ENCODE results near the gene LPCAT1. TPM values are rescaled to one million over a fixed set of nuclear protein-coding genes. Genes with fewer than 3 reads are reported as not detected.
"Not testable (repeated sequence)": the region's sequence is repeated elsewhere in the genome, so short reads cannot be mapped to it uniquely, and the experiment has no call there.

Gene LPCAT1
- 27.1 TPM for total RNA-seq

- Histone ChIP-seq H3K4me3 (ENCODE audit: low read length) (peak within 1 kb of the TSS; percentile 58), H3K4me1 (ENCODE audit: insufficient read depth, low read length) (peaks cover 33% of the 10 kb centered on the region), H3K27me3 (ENCODE audit: insufficient read depth, low read length) (no peaks in the 10 kb centered on the region), H3K9me3 (ENCODE audit: low read depth, low read length) (no peaks in the 10 kb centered on the region)
Measured at GRCh38 chr5:1523793-1524480, at the start of gene LPCAT1. LPCAT1 (minus strand) TSS chr5:1523960; CDS start chr5:1523844, 116 bp downstream.

- not testable (repeated sequence) for H3K9me3 ChIP-seq (ENCODE audit: low read depth, low read length); H3K4me1 ChIP-seq (ENCODE audit: insufficient read depth, low read length); H3K27me3 ChIP-seq (ENCODE audit: insufficient read depth, low read length); H3K4me3 ChIP-seq (ENCODE audit: low read length)
Measured at GRCh38 chr5:1571875-1572274, 48.1 kb upstream of the LPCAT1 start.

- H3K27me3 ChIP-seq (ENCODE audit: insufficient read depth, low read length), result no peaks in the 10 kb centered on the region
- H3K4me1 ChIP-seq (ENCODE audit: insufficient read depth, low read length), result peaks cover 5% of the 10 kb centered on the region
- H3K9me3 ChIP-seq (ENCODE audit: low read depth, low read length), result no peaks in the 10 kb centered on the region
- no peak overlapping the region for H3K4me3 ChIP-seq (ENCODE audit: low read length)
Measured at GRCh38 chr5:1570975-1571374, 47.2 kb upstream of the LPCAT1 start.

GRCh38 chr5:1568201-1568979, 44.6 kb upstream of the LPCAT1 start:
- no peaks in the 10 kb centered on the region for H3K9me3 ChIP-seq (ENCODE audit: low read depth, low read length)
- H3K27me3 ChIP-seq (ENCODE audit: insufficient read depth, low read length), result no peaks in the 10 kb centered on the region
- H3K4me1 ChIP-seq (ENCODE audit: insufficient read depth, low read length), result peaks cover 23% of the 10 kb centered on the region
- no peak overlapping the region for H3K4me3 ChIP-seq (ENCODE audit: low read length)

DNA sequence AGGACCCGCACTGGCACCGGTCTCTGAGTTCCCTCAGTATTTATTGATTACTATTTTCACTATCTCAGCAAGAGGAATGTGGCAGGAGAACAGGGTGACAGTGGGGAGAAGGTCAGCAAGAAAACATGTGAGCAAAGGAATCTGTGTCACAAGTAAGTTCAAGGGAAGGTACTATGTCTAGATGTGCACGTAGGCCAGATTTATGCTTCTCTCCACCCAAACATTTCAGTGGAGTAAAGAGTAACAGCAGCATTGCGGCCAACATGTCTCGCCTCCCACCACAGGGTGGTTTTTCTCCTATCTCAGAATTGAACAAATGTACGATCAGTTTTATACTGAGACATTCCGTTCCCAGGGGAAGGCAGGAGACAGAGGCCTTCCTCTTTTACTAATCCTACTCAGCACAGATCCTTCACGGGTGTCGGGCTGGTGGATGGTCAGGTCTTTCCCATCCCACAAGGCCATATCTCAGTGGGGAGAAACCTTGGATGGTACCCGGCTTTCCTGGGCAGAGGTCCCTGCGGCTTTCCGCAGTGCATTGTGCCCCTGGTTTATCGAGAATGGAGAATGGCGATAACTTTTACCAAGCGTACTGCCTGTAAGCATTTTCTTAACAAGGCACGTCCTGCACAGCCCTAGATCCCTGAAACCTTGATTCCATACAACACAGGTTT, 43.9 kb upstream of the LPCAT1 start:
- peaks cover 30% of the 10 kb centered on the region for H3K4me1 ChIP-seq (ENCODE audit: insufficient read depth, low read length)
- H3K27me3 ChIP-seq (ENCODE audit: insufficient read depth, low read length); H3K4me3 ChIP-seq (ENCODE audit: low read length); H3K9me3 ChIP-seq (ENCODE audit: low read depth, low read length): not testable (repeated sequence)

DNA sequence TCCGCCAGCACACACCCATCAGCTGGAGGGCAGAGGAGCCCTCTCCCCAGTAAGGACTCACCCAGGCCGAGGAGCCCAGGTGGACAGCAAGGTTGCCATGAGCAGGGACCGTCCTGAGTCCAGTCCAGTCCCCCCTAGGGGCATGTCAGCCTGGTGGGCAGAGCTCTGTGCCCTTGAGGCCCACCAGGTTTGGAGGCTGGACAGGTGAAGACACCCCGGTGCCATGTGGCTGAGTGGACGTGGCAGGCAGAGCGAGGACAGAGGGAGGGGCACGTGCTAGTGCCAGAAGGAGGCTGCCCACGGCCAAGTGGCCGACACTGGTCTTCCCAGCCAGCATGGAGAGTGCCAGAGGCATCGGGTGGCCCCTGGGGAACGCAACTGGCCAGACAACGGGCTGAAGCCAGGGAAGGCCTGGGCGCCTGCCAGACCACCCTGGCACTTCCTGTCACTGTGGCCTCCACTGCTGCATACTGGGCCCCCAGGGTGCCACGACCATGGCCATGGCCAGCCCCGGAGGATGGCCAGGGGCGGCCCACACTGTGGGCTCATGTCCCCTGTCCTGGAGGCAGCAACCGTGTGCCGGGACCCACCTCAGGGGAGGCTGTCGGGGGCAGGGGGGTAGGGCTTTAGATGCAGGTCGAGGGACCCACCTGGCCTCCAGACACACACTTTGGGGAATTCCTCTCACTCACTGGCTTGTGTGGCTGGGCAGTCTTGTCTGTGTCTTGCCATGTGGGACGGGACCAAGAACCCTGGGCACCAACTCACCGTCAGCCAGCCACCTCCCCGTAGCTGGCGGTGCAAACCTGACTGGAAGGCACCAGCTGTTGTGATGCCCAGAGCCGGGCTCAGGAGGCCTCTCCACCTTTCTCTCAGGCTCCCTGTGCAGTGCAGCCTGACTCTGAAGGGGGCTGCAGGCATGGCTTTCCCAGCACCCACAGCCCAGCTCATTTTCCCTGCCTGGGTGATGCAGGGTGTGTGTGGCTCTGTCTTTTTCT, 42.3 kb upstream of the LPCAT1 start:
- no peaks in the 10 kb centered on the region for H3K27me3 ChIP-seq (ENCODE audit: insufficient read depth, low read length)

DNA sequence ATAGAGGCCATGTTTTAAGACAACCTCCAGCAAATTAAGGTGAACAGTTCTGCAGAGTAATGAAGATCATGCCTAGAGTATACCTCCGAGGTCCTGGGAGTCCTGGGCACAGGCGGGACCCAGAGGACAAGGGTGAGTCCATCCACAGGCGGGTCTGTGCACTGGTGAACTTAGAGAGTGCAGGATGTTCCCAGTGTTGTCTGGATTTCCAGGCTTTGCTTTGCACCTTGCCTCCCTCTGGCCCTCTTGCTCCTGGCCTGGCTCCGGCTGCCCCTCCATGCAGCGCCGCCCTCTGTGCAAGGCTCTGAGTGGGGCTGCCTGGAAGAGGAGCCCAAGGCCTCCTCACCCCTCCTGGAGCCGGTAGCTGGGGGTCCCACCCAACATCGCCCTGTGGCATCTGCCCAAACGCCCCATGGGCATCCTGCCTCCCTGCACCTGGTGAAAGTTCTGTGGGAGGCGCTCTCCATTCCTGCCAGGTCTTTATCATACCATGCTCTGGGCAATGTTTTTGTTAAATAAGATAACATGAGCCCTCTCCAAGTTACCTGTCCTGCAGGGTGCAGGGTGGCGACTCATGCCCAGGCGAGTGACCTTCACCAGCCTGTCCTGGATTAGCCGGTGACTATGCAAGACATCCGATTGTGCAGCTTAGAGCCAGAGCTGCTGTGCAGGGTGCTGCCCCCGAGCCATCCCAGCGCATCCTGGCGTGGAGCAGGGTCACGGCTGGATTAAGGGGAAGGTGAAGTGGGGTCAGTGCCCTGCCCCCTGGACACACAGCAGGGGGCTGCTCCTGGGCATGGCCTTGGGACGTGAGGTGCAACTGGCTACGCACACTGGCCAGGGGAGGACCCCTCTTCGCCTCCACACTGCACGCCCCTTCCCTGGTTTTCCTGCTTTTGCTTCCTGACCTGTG, 41.3 kb upstream of the LPCAT1 start:
- no peaks in the 10 kb centered on the region for H3K27me3 ChIP-seq (ENCODE audit: insufficient read depth, low read length)
- H3K9me3 ChIP-seq (ENCODE audit: low read depth, low read length), result no peaks in the 10 kb centered on the region
- H3K4me1 ChIP-seq (ENCODE audit: insufficient read depth, low read length), result peaks cover 30% of the 10 kb centered on the region
- no peak overlapping the region for H3K4me3 ChIP-seq (ENCODE audit: low read length)

More for the DNA sequence above, 42.3 kb upstream of the LPCAT1 start:
- Histone ChIP-seq H3K4me1 (ENCODE audit: insufficient read depth, low read length) (peaks cover 30% of the 10 kb centered on the region), H3K4me3 (ENCODE audit: low read length) (no peak overlapping the region), H3K9me3 (ENCODE audit: low read depth, low read length) (no peaks in the 10 kb centered on the region)

GRCh38 chr5:1564182-1564748, 40.5 kb upstream of the LPCAT1 start:
- H3K9me3 ChIP-seq (ENCODE audit: low read depth, low read length), result no peaks in the 10 kb centered on the region
- H3K4me3 ChIP-seq (ENCODE audit: low read length), result no peak overlapping the region
- peaks cover 30% of the 10 kb centered on the region for H3K4me1 ChIP-seq (ENCODE audit: insufficient read depth, low read length)
- H3K27me3 ChIP-seq (ENCODE audit: insufficient read depth, low read length), result no peaks in the 10 kb centered on the region

DNA sequence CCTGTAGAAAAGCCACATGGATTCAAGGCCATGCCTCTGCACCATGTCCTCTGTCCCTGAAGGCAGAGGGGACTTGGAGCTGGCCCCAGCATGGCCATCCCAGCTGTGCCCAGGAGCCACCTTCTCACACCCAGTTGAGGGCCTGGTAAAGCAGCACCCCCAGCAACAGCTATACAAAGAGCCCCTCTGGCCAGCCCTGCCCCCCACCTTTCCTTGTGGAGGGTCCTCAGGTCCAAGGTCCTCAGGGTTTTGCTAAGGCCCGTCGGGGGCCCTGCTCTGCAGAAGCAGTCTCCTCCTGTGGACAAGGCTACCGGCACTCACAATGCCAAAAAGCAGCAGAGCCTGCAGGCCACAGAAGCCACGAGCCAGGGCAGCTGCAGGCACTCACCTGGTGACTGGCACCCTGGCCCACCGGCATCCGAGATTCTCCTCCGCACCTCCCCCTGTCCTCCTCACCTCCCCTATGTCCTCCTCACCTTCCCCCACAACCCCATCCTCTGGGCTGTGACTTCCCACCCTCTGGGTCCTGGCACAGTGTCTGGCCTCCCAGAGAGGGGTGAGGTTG, 39.9 kb upstream of the LPCAT1 start:
- H3K4me3 ChIP-seq (ENCODE audit: low read length), result no peak overlapping the region
- no peaks in the 10 kb centered on the region for H3K9me3 ChIP-seq (ENCODE audit: low read depth, low read length)
- no peaks in the 10 kb centered on the region for H3K27me3 ChIP-seq (ENCODE audit: insufficient read depth, low read length)
- H3K4me1 ChIP-seq (ENCODE audit: insufficient read depth, low read length), result peaks cover 30% of the 10 kb centered on the region

GRCh38 chr5:1563051-1563461, 39.3 kb upstream of the LPCAT1 start:
- Histone ChIP-seq H3K4me1 (ENCODE audit: insufficient read depth, low read length) (peaks cover 25% of the 10 kb centered on the region), H3K27me3 (ENCODE audit: insufficient read depth, low read length) (no peaks in the 10 kb centered on the region), H3K9me3 (ENCODE audit: low read depth, low read length) (no peaks in the 10 kb centered on the region), H3K4me3 (ENCODE audit: low read length) (no peak overlapping the region)

GRCh38 chr5:1562599-1562998, 38.8 kb upstream of the LPCAT1 start:
- no peaks in the 10 kb centered on the region for H3K9me3 ChIP-seq (ENCODE audit: low read depth, low read length)
- H3K4me1 ChIP-seq (ENCODE audit: insufficient read depth, low read length), result peaks cover 25% of the 10 kb centered on the region
- no peak overlapping the region for H3K4me3 ChIP-seq (ENCODE audit: low read length)
- no peaks in the 10 kb centered on the region for H3K27me3 ChIP-seq (ENCODE audit: insufficient read depth, low read length)

GRCh38 chr5:1561402-1561929, 37.7 kb upstream of the LPCAT1 start:
- Histone ChIP-seq H3K9me3 (ENCODE audit: low read depth, low read length) (no peaks in the 10 kb centered on the region), H3K4me3 (ENCODE audit: low read length) (no peak overlapping the region), H3K4me1 (ENCODE audit: insufficient read depth, low read length) (peaks cover 25% of the 10 kb centered on the region), H3K27me3 (ENCODE audit: insufficient read depth, low read length) (no peaks in the 10 kb centered on the region)

DNA sequence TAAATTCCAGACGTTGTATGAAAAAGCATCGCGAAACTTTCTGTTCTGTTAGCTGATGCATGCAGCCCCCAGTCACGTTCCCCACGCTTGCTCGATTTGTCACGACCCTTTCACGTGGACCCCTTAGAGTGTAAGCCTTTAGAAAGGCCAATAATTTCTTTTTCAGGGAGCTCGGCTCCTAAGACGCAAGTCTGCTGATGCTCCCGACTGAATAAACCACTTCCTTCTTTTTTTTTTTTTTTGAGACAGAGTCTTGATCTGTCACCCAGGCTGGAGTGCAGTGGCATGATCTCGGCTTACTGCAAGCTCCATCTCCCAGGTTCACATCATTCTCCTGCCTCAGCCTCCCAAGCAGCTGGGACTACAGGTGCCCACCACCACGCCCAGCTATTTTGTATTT, 36.7 kb upstream of the LPCAT1 start:
- H3K27me3 ChIP-seq (ENCODE audit: insufficient read depth, low read length); H3K9me3 ChIP-seq (ENCODE audit: low read depth, low read length); H3K4me3 ChIP-seq (ENCODE audit: low read length): not testable (repeated sequence)
- peaks cover 29% of the 10 kb centered on the region for H3K4me1 ChIP-seq (ENCODE audit: insufficient read depth, low read length)
